Measurements from ENCODE around the gene IFNG.

DNA sequence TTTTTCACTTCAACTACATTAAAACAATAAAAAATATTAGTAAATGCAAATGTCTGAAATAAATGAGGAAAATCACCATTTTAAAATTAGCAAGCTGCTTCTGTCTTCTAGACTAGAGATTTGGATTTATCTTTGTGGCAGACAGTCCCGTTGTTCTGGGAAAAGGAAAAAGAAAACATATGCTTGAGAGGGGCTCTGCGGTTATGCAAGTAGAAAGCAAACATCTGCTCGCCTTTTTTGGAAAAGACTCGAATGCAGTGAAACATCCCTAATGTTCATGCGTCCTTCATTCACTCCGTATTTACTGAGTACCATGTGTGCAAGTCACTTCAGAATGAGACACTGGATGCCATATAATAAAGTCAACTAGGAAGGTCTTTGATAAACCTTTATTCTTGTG lies 44.9 kb downstream of the IFNG start:
- TF ChIP-seq CTCF (IDR thresholded peaks at IDR 0.05; ENCODE audit: insufficient read depth, low read length), result no peak
- no peak for TF ChIP-seq POLR2AphosphoS5 (IDR thresholded peaks at IDR 0.05; ENCODE audit: low read depth)
- TF ChIP-seq, protein P1, sequence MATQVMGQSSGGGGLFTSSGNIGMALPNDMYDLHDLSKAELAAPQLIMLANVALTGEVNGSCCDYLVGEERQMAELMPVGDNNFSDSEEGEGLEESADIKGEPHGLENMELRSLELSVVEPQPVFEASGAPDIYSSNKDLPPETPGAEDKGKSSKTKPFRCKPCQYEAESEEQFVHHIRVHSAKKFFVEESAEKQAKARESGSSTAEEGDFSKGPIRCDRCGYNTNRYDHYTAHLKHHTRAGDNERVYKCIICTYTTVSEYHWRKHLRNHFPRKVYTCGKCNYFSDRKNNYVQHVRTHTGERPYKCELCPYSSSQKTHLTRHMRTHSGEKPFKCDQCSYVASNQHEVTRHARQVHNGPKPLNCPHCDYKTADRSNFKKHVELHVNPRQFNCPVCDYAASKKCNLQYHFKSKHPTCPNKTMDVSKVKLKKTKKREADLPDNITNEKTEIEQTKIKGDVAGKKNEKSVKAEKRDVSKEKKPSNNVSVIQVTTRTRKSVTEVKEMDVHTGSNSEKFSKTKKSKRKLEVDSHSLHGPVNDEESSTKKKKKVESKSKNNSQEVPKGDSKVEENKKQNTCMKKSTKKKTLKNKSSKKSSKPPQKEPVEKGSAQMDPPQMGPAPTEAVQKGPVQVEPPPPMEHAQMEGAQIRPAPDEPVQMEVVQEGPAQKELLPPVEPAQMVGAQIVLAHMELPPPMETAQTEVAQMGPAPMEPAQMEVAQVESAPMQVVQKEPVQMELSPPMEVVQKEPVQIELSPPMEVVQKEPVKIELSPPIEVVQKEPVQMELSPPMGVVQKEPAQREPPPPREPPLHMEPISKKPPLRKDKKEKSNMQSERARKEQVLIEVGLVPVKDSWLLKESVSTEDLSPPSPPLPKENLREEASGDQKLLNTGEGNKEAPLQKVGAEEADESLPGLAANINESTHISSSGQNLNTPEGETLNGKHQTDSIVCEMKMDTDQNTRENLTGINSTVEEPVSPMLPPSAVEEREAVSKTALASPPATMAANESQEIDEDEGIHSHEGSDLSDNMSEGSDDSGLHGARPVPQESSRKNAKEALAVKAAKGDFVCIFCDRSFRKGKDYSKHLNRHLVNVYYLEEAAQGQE (IDR thresholded peaks at IDR 0.05; ENCODE audit: insufficient replicate concordance, low read depth), result no peak
